Astrocyte (in vitro differentiated cells and primary cell): ENCODE results near the gene KIAA0753. TPM values are rescaled to one million over a fixed set of nuclear protein-coding genes. Genes with fewer than 3 reads are reported as not detected.

Experiments
- DNase-seq: peaks from one replicate; pipeline ENCODE4 v3.0.0-alpha.2; 2010; ENCODE audit warnings: low read depth
- FAIRE-seq: peaks from 2 replicates; lab custom pipeline; 2011; peaks lifted over from hg19 to GRCh38; lab: Jason Lieb, UNC
- H2AFZ ChIP-seq: 2 replicates; pipeline ENCODE4 v1.6.0; 2012; ENCODE audit warnings: low read depth, low read length, inconsistent platforms
- H3K27ac ChIP-seq: 2 replicates; pipeline ENCODE4 v1.5.1; 2011; ENCODE audit warnings: low read depth, low read length, inconsistent platforms
- H3K27me3 ChIP-seq: 2 replicates; pipeline ENCODE4 v1.6.0; 2011; ENCODE audit warnings: low read length, inconsistent platforms; ENCODE audit not compliant: insufficient read depth
- H3K36me3 ChIP-seq: 2 replicates; pipeline ENCODE4 v1.5.1; 2011; ENCODE audit warnings: low read length, inconsistent platforms; ENCODE audit not compliant: insufficient read depth
- H3K4me1 ChIP-seq: 2 replicates; pipeline ENCODE4 v1.5.1; 2011; ENCODE audit warnings: low read length, inconsistent platforms; ENCODE audit not compliant: insufficient read depth
- H3K4me2 ChIP-seq: 2 replicates; pipeline ENCODE4 v1.6.0; 2012; ENCODE audit warnings: low read length, inconsistent platforms
- H3K4me3 ChIP-seq: 2 replicates; pipeline ENCODE4 v1.5.1; 2011; ENCODE audit warnings: low read depth, mild to moderate bottlenecking, low read length, inconsistent platforms; ENCODE audit not compliant: insufficient read depth
- H3K79me2 ChIP-seq: 2 replicates; pipeline ENCODE4 v1.6.0; 2012; ENCODE audit warnings: mild to moderate bottlenecking, low read length, inconsistent platforms; ENCODE audit not compliant: insufficient read depth
- H3K9ac ChIP-seq: 2 replicates; pipeline ENCODE4 v1.6.0; 2012; ENCODE audit warnings: mild to moderate bottlenecking, low read length, inconsistent platforms
- H3K9me3 ChIP-seq: 2 replicates; pipeline ENCODE4 v1.5.1; 2012; ENCODE audit warnings: low read depth, mild to moderate bottlenecking, low read length, inconsistent platforms; ENCODE audit not compliant: insufficient read depth
- H4K20me1 ChIP-seq: 2 replicates; pipeline ENCODE4 v1.6.0; 2012; ENCODE audit warnings: low read length, inconsistent platforms; ENCODE audit not compliant: insufficient read depth
- H3K27ac Mint-ChIP-seq: one replicate; pipeline ENCODE4 v1.8.0; 2021; ENCODE audit warnings: mild to moderate bottlenecking, mixed read lengths; ENCODE audit not compliant: unreplicated experiment
- H3K27me3 Mint-ChIP-seq: one replicate; pipeline ENCODE4 v1.8.0; 2021; ENCODE audit warnings: low read depth, mixed read lengths; ENCODE audit not compliant: unreplicated experiment
- H3K36me3 Mint-ChIP-seq: one replicate; pipeline ENCODE4 v1.8.0; 2021; ENCODE audit warnings: low read depth, mixed read lengths; ENCODE audit not compliant: unreplicated experiment
- H3K4me1 Mint-ChIP-seq: one replicate; pipeline ENCODE4 v1.8.0; 2021; ENCODE audit warnings: low read depth, mixed read lengths; ENCODE audit not compliant: unreplicated experiment
- H3K4me3 Mint-ChIP-seq: one replicate; pipeline ENCODE4 v1.8.0; 2021; ENCODE audit warnings: mild to moderate bottlenecking, moderate library complexity, mixed read lengths; ENCODE audit not compliant: unreplicated experiment
- H3K9me3 Mint-ChIP-seq: one replicate; pipeline ENCODE4 v1.8.0; 2021; ENCODE audit warnings: mild to moderate bottlenecking, mixed read lengths; ENCODE audit not compliant: unreplicated experiment
- CTCF ChIP-seq: IDR thresholded peaks from 2 replicates; pipeline ENCODE4 v1.5.1; 2011; ENCODE audit warnings: low read depth, mild to moderate bottlenecking, inconsistent platforms, low read length, moderate library complexity; ENCODE audit not compliant: insufficient read depth
- EZH2 ChIP-seq: IDR thresholded peaks from 2 replicates; pipeline ENCODE4 v1.6.1; 2012; ENCODE audit warnings: mild to moderate bottlenecking, low read length, inconsistent platforms; ENCODE audit not compliant: insufficient read depth
- total RNA-seq: library from RNA; stranded (reverse); gene quantifications from 2 replicates; pipeline ENCODE4 v1.2.1, GENCODE V29; 2021

Gene KIAA0753
- total RNA-seq, 1 donor from 2014 or later, result 25.4 TPM

GRCh38 chr17:6587310-6587709 lies 53.2 kb downstream of the KIAA0753 start:
- no peaks in the 10 kb centered on the region for H3K27me3 Mint-ChIP-seq
- TF ChIP-seq EZH2 (no peak), CTCF (no peak)
- no peak overlapping the region for H3K4me3 Mint-ChIP-seq
- Histone ChIP-seq H3K4me3 (no peak overlapping the region), H2AFZ (no peak overlapping the region), H3K4me2 (no peak overlapping the region), H3K27ac (no peak overlapping the region), H3K9me3 (peaks cover 3% of the 10 kb centered on the region), H4K20me1 (peaks cover 21% of the 10 kb centered on the region), H3K27me3 (no peaks in the 10 kb centered on the region), H3K79me2 (no peaks in the 10 kb centered on the region), H3K36me3 (peaks cover 50% of the 10 kb centered on the region), H3K9ac (no peak overlapping the region), H3K4me1 (peaks cover 12% of the 10 kb centered on the region)
- no peak overlapping the region for H3K27ac Mint-ChIP-seq
- H3K4me1 Mint-ChIP-seq, result peaks cover 14% of the 10 kb centered on the region
- peaks cover 49% of the 10 kb centered on the region for H3K36me3 Mint-ChIP-seq
- FAIRE-seq (no peak), DNase-seq (no peak)
- H3K9me3 Mint-ChIP-seq, result peaks cover 16% of the 10 kb centered on the region

DNA sequence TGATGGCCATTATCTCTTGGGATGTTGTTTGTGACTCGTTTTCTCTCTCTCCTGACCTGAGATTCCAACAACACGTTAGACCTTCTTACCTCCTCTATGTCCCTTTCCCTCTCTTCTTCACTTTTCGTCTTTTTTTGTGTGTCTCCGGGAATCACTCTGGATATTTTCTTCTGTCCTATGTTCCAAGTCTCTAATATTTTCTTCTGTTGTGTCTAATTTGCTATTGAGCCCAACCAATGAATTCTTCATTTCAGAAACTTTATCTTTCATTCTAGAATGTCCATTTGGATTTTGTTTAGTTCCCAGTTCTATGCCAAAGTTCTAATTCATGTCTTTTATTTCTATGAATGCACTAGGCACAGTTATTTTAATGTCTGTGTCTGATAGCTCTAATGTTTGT lies 57.1 kb downstream of the KIAA0753 start:
- H3K79me2 ChIP-seq, result no peaks in the 10 kb centered on the region
- H3K4me1 Mint-ChIP-seq, result no peaks in the 10 kb centered on the region
- H2AFZ ChIP-seq, result no peak overlapping the region
- TF ChIP-seq CTCF (no peak), EZH2 (no peak)
- H3K36me3 ChIP-seq, result peaks cover 44% of the 10 kb centered on the region
- H3K4me1 ChIP-seq, result no peaks in the 10 kb centered on the region
- H3K4me3 ChIP-seq, result no peak overlapping the region
- no peak overlapping the region for H3K27ac ChIP-seq
- peaks cover 16% of the 10 kb centered on the region for H3K9me3 Mint-ChIP-seq
- no peak for FAIRE-seq
- H3K36me3 Mint-ChIP-seq, result peaks cover 57% of the 10 kb centered on the region
- peaks cover 8% of the 10 kb centered on the region for H4K20me1 ChIP-seq
- H3K4me2 ChIP-seq, result no peak overlapping the region
- no peak overlapping the region for H3K27ac Mint-ChIP-seq
- no peak overlapping the region for H3K9ac ChIP-seq
- H3K9me3 ChIP-seq, result peaks cover 3% of the 10 kb centered on the region
- H3K27me3 ChIP-seq, result no peaks in the 10 kb centered on the region
- H3K27me3 Mint-ChIP-seq, result no peaks in the 10 kb centered on the region
- H3K4me3 Mint-ChIP-seq, result no peak overlapping the region
- no peak for DNase-seq

GRCh38 chr17:6580625-6581024 lies 59.9 kb downstream of the KIAA0753 start:
- Histone ChIP-seq H3K27ac (no peak overlapping the region), H3K9ac (no peak overlapping the region), H3K27me3 (no peaks in the 10 kb centered on the region), H3K79me2 (no peaks in the 10 kb centered on the region), H3K36me3 (peaks cover 31% of the 10 kb centered on the region), H2AFZ (no peak overlapping the region), H4K20me1 (peaks cover 4% of the 10 kb centered on the region), H3K9me3 (peaks cover 3% of the 10 kb centered on the region), H3K4me1 (peaks cover 3% of the 10 kb centered on the region), H3K4me3 (no peak overlapping the region), H3K4me2 (no peak overlapping the region)
- Mint-ChIP-seq H3K36me3 (peaks cover 58% of the 10 kb centered on the region), H3K9me3 (peaks cover 14% of the 10 kb centered on the region), H3K27me3 (no peaks in the 10 kb centered on the region), H3K4me1 (peaks cover 1% of the 10 kb centered on the region), H3K27ac (no peak overlapping the region), H3K4me3 (no peak overlapping the region)
- FAIRE-seq (no peak), DNase-seq (no peak)
- no peak for TF ChIP-seq EZH2
- TF ChIP-seq CTCF, result no peak
